ENCODE data around the gene CBX4.
A peak's percentile ranks its signal among the peaks of the same experiment; 100 is the strongest.

Gene CBX4

GRCh38 chr17:79806863-79807720 lies 32.1 kb downstream of the CBX4 start:
- DNase-seq (ENCODE audit: low read depth, low spot score), result no peak
- no peak overlapping the region for H3K4me3 ChIP-seq (ENCODE audit: low read length)

GRCh38 chr17:79806446-79806760 lies 32.8 kb downstream of the CBX4 start:
- no peak for DNase-seq (ENCODE audit: low read depth, low spot score)
- no peak overlapping the region for H3K4me3 ChIP-seq (ENCODE audit: low read length)

- peak overlapping the region; percentile 55 for H3K4me3 ChIP-seq (ENCODE audit: low read length)
- no peak for DNase-seq (ENCODE audit: low read depth, low spot score)
Measured at GRCh38 chr17:79804856-79805696, 34.2 kb downstream of the CBX4 start.

GRCh38 chr17:79803997-79804855 lies 35.0 kb downstream of the CBX4 start:
- H3K4me3 ChIP-seq (ENCODE audit: low read length), result peak overlapping the region; percentile 55
- peak; percentile 67 for DNase-seq (ENCODE audit: low read depth, low spot score)

- DNase-seq (ENCODE audit: low read depth, low spot score), result no peak
- peak overlapping the region; percentile 55; the same call in 1 of the 2 replicates for H3K4me3 ChIP-seq (ENCODE audit: low read length)
Measured at GRCh38 chr17:79803421-79803996, 35.7 kb downstream of the CBX4 start.

GRCh38 chr17:79802736-79803420 lies 36.4 kb downstream of the CBX4 start:
- H3K4me3 ChIP-seq (ENCODE audit: low read length), result no peak overlapping the region
- DNase-seq (ENCODE audit: low read depth, low spot score), result no peak

GRCh38 chr17:79802039-79802735 lies 37.1 kb downstream of the CBX4 start:
- H3K4me3 ChIP-seq (ENCODE audit: low read length), result no peak overlapping the region
- no peak for DNase-seq (ENCODE audit: low read depth, low spot score)

- no peak for DNase-seq (ENCODE audit: low read depth, low spot score)
- no peak overlapping the region for H3K4me3 ChIP-seq (ENCODE audit: low read length)
Measured at GRCh38 chr17:79801156-79802038, 37.8 kb downstream of the CBX4 start.

GRCh38 chr17:79800325-79801155 lies 38.7 kb downstream of the CBX4 start:
- peak; percentile 62 for DNase-seq (ENCODE audit: low read depth, low spot score)
- H3K4me3 ChIP-seq (ENCODE audit: low read length), result peak overlapping the region; percentile 65

DNA sequence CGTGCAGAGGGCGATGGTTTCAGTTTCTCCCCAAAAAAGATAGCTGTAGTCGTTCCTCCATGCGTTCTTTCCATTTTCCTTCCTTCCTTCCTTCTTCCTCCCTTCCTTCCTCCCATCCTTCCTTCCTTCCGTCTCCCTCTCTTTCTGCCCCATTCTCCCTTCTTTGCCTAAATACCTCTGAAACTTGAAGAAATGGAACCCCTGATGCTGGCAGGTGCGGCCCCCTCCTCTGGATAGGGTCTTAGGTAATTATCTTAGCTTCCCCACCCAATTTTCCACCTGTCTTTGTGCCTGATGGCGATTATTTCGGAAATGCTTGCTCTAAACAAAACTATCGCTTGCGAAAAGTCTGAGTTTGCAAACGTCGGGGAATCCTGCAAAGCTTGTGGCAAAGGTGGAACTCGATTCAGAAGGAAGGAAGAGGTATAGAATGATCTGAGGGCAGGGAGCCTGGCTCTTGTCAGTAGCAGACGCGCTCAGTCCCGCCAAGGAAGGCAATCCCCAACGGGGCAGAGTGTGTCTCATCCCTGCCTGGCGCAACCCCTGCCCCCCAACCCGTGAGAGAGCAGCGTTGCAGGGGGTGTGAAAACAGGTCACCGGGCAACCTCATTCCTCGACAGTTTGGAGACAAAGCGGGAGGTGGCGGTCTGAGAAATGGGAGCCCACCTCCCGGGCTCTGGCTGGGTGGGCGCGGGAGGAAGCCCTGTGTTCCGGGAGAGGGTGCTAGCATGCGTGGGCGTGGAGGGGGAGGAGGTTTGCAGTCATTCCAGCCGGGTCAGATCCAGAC lies 39.5 kb downstream of the CBX4 start:
- H3K4me3 ChIP-seq (ENCODE audit: low read length), result peak overlapping the region; percentile 65
- DNase-seq (ENCODE audit: low read depth, low spot score), result peak; percentile 31

- peak overlapping the region; percentile 65 for H3K4me3 ChIP-seq (ENCODE audit: low read length)
- no peak for DNase-seq (ENCODE audit: low read depth, low spot score)
Measured at GRCh38 chr17:79799174-79799537, 40.1 kb downstream of the CBX4 start.

DNA sequence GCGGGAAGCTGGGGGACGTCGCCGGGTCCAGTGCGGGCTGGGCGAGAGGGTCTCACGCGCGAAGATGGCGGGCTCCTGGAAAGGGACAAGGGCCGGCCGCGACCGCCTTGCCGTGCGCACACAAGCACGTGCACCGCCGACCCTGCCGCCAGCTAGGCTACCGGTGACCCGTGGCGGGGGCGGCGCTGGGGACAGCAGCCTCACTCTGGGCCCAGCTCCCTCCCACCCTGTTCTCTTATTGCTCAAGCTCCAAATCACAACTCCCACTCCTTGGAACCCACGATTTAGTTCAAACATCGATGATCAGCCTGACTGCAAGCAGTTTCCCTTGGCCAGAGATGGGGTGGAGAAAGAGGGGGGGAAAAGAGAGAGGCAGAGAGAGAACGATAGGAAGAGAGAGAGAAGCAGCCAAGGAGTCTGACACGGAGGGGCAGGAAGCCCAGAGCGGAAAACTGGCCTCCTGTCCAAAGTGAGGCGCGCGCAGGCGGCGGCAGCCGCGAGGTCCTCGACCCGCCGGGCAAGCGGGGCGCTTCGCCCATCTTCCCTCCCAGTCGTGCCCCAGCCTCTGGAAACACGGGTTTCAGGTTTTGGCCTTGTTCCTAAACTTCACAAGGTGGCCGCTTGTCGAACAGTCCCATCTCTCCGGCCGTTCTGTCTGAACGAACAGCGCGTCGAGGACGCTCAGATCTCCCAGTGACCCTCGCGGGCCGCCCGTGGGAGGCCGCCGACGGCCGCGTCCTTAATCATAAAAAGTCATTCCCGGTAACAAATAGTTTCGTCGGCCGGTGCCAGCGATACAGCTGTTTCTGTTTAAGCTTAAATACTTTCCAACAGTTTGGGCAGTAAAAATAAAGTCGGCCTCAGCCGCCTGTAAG lies 40.7 kb downstream of the CBX4 start:
- no peak overlapping the region; the same call in 1 of the 2 replicates for H3K4me3 ChIP-seq (ENCODE audit: low read length)

GRCh38 chr17:79797492-79798298 lies 41.5 kb downstream of the CBX4 start:
- H3K4me3 ChIP-seq (ENCODE audit: low read length), result peak overlapping the region; percentile 51
- DNase-seq (ENCODE audit: low read depth, low spot score), result no peak

More for the DNA sequence above, 40.7 kb downstream of the CBX4 start:
- no peak for DNase-seq (ENCODE audit: low read depth, low spot score)

Data from Jurkat, Clone E6-1 (cell line).